Stimulated activated CD4-positive, alpha-beta T cell treated with anti-CD3 and anti-CD28 coated beads, Interleukin-4, amount 100 ng/mL, for 48 hours (primary cell): ENCODE data around the gene KLHL34.

Experiments used
- DNase-seq, 2 donors: peaks; one replicate each; pipeline ENCODE4 v3.0.0-alpha.2; 2020; ENCODE audit warnings: low read depth in 2 of 2

The KLHL34 gene, protein sequence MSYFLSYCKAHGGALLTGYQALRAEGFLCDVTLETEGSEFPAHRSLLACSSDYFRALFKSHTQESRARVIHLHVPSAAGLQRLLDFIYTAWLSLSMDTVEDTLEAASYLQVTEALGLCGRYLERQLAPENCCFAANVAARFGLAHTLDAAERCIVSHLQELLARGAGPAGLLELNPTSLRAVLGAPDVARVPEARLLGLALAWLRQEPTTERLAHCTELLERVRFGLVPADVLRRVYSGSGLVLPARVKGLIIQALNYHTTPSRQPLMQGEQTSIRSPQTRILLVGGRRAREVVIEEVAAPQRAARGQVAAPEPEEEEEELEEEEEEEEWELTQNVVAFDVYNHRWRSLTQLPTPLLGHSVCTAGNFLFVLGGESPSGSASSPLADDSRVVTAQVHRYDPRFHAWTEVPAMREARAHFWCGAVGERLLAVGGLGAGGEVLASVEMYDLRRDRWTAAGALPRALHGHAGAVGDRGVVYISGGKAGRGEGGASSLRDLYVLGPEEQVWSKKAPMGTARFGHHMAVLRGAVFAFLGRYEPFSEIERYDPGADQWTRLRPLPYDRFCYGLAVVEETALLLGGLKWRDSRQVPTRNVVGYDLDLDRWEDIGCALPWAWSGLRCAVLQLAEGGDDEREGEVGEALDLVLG

DNA sequence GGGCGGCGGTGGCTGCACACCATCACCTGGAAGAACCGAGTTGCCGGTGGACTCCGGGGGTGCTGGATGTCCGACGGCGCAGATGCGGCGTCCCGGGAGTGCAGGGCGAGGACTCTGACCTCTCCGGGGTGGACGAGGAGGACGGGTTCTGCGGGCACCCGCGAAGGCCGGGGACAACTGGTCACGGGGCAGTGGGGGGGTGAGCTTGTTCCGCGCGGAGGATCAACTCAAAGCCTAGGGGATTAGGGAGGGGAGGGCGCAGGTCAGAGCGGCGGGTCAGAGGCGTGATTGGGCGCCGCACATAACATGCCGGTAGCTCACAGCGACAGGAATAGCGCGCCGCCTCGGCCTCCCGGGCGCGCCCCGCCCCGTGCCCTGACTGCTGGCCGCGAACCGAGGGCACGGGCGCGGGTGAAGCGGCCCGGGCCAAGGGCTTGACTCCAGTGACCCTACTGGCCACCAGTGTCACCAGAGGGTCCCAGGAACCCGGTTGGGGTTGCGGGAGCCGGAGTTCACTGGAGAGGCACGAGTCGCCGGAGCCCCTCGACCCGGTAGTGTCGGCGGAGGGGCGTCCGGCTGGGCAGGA, at the start of gene KLHL34:
TSS of gene KLHL34 (minus strand) at position 179 of the 586 bp plus-strand sequence. CDS start 542 bp downstream, outside the sequence.
- DNase-seq = no peak

GRCh38 chrX:21705225-21705624, 47.1 kb upstream of the KLHL34 start:
- no peak for DNase-seq

GRCh38 chrX:21702725-21703124, 44.6 kb upstream of the KLHL34 start:
- DNase-seq = no peak

DNA sequence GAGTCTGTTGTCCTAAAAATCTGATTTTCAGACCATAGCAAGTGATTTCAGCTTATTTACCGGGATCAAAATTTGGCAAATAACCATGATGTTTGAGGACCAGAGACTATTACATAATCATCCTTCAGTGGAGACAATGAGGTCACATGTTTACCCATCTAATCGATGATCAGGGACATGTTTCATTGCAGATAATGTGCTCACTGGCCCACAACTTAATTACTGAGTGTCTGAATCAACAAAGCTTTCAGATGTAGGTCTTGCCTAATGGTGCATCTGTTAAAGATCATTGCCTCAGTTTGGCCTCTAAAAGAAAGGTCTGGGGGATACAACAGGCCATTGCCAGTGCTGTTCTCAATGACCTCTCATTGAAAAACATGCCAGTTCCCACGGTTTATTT, 42.8 kb upstream of the KLHL34 start:
- DNase-seq = no peak

DNA sequence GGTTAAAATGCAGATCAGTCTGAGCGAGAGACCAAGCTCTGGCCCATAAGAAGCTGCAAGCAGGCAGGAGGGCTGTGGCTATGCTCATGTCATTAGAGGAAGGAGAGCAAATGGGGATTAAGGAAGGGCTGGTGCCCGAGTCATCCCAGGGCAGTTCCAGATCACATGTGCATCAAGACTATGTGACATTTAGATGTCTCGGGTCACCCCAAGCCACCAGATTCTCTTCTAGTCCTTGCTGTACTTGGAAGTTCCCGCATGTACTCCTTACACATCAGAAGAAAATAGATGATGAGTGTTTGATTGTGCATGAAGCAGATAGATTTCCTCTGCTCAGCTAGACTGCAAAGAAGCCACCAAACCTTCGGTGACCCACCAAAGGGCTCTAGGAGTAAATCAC, 42.1 kb upstream of the KLHL34 start:
- DNase-seq = no peak

DNA sequence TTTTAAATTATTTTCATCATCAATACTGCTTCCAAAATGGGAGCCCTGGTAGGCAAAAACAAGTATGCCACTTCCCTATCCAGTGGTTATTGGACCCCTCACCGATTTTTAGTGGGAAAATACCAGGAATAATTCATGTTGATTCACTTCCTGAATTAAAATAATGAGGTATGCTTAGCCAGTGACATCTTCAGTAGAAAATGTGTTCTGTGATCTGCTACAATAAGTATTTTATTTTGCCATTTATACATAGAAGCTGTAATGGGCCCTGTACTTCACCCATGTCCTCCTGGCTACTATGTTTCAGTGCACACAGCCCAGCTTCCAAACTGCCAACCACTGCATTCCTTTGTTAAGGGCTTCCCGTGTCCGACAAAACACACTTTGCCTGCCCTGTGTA, 41.0 kb upstream of the KLHL34 start:
- no peak for DNase-seq

- no peak for DNase-seq
Observed at GRCh38 chrX:21698272-21698671, 40.1 kb upstream of the KLHL34 start.

DNA sequence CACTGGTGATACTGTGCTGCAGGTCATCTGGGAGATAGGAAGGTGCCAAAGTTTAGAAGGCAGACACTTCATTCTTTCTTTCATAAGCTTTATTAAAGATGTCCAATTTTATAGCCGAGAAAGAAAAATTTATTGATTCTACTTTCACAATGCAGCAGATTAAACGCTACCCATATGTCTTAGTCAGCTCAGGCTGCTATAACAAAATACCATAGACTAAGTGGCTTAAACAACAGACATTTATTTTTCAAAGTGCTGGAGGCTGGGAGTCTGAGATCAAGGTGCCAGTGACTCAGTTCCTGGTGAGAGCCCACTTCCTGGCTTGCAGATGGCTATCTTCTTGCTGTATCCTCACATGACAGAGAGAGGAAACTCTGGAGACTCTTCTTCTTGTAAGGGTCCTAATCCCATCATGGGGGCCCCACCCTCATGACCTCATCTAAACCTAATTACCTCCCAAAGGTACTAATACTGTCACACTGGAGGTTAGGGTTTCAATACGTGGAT, 33.4 kb upstream of the KLHL34 start:
- no peak for DNase-seq

DNA sequence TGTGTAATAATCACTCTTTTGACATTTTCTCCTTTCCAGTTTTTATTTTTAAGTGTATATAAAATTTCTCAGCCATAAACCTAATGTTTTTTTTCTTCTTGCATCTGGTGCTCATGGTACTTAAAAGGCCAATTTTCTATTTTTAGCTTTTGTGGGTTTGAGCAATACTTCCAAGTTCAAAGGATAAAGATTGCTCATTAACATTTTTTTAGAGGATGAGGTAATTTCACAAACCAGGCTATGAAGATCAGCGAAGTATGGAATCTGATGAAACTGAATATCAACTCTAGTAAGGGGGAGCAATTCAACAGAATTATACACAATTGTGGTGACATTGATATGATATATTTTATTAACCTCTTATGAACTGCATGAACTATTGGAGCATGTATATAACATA, 25.8 kb upstream of the KLHL34 start:
- DNase-seq = no peak

- no peak for DNase-seq
Observed at GRCh38 chrX:21678048-21678612, 20.0 kb upstream of the KLHL34 start.

GRCh38 chrX:21675931-21676330, 17.8 kb upstream of the KLHL34 start:
- no peak for DNase-seq

DNA sequence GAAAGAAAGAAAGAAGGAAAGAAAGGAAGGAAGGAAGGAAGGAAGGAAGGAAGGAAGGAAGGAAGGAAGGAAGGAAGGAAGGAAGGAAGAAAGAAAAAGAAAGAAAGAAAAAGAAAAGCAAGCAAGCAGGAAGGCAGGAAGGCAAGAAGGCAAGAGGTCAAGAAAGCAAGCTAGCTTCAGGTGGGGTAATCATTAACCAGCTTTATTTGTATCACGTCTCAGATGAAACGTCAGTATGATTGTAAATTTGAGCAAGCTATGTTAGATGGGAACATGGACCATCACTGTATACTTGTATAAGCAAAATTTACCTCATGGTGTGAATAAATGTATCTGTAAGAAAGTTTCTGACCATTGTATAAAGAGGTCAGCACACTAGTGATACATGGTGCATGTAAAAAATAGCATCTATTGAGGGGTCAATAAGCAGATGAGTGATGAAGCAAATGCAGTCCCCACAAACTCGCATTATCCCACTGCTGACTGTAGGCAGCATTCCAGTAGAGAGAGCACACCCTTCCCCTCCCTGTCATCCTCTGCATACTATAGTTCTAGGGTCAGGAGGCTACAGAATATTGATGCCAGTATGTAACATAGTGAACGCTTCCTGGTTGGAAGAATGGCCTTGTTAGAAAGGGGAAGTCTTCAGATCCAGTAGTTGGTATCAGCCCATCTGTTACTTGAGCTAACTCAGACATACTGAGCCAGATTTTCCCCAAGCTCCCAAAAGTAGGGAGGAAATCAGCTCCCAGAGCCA, 16.5 kb upstream of the KLHL34 start:
- DNase-seq = no peak

GRCh38 chrX:21666679-21667078, 8.5 kb upstream of the KLHL34 start:
- DNase-seq = no peak

DNA sequence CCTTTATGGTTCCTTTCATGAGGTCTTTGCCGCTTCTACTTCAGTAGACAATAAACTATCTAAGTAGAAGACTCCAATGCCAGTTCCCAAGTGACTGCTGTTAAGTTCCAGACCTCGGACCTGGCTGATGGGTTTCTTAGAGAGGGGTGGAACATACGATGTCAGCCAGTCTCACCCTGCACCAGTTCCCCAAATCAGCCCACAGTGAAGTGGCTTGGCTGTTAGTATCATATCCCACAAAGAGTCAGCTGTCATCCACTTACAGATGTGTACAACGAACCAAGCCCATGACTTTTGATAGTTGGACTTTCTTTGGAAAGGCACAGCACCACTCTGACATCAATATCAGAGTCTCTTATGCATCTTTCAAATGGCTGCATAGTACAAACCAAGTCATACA, 8.1 kb upstream of the KLHL34 start:
- DNase-seq = no peak

DNA sequence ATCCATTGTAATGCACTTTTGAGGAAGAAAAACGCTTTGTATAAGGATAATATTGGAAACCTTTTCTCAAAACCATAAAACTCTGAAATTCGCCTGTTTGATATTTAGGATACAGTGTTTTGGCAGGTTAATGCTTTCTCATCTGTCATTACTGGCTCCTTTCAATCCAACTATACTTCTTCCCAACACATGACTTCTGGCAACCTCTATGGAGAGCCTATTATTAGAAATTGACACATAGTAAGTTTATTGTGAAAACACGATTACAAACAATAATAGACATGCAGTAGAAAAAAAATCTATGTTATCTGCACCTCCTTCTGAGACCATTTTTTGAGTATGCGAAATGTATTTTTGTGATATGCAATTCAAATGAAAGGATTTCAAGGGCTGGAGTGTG, 4.6 kb upstream of the KLHL34 start:
- DNase-seq = no peak

DNA sequence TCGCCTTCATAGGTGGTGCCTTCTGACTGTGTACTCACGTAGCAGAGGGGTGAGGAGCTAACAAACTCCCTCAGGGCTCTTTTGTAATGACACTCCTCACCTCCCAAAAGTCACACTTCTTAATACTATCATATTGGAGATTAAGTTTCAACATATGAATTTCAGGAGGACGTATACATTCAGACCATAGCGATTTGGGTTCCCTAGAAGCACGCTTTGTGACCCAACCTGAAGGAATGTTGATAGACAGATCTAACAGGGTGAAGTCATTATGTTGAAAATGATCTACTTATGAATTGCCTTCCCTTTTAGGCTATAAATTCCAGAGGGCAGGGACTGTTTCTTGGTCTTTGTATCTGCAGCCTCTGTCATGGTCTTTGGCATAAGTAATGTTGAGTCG, 3.2 kb upstream of the KLHL34 start:
- no peak for DNase-seq

GRCh38 chrX:21660156-21660555, 2.0 kb upstream of the KLHL34 start:
- no peak for DNase-seq

- DNase-seq = no peak
Observed at GRCh38 chrX:21659320-21659719, 1.2 kb upstream of the KLHL34 start.

DNA sequence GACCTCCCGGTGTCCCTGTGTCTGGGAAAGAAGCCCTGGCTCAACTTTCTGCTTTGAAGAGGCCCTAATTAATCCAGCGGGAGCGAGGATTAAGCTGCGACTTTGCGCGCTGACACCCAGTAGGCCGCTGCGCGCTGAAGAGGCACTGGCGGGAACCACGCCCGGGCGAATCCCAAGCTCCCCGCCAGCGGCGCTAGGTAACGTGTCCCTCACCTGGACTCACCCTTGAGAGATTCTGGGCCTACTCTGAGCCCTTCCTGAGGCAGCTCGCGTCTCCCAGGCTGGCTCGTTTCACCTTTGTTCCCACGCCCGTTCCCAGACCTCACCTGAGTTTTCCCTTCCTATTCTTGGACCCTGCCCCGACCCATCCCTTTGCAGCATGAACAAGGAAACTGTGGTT, 616 bp upstream of the KLHL34 start:
- DNase-seq = no peak

DNA sequence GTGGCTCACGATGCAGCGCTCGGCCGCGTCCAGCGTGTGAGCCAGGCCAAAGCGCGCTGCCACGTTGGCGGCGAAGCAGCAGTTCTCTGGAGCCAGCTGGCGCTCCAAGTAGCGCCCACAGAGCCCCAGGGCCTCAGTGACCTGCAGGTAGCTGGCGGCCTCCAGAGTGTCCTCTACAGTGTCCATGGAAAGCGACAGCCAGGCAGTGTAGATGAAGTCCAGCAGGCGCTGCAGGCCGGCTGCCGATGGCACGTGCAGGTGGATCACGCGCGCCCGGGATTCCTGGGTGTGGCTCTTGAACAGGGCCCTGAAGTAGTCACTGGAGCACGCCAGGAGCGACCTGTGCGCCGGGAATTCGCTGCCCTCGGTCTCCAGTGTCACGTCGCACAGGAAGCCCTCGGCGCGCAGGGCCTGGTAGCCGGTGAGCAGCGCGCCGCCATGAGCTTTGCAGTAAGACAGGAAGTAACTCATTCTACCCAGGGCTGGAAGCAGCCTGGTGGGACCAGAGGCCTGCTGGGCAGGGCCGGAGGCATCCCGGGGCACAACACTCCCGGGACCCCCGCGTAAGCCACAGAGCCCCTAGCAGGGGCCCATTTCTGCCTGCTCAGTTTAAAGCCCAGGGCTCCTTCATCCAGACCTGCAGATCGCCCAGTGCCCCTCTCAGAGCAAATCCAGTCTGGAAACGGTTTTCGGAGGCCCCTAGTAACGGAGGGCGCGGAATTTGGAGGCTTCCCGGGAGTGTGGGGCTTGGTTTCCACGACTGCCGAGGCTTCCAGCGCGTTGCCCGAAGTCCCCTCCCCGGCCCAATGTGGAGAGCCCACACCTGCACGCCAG, 595 bp downstream of the KLHL34 start:
- DNase-seq = no peak
